GM18870 (cell line): Measurements from ENCODE around the gene METTL25.
A peak's percentile ranks its signal among the peaks of the same experiment; 100 is the strongest.

Experiments used
- ATAC-seq: cut with Tn5 transposase; IDR thresholded peaks from one replicate; pipeline ENCODE4 v1.9.1; 2021; ENCODE audit warnings: moderate library complexity; ENCODE audit not compliant: unreplicated experiment

Gene METTL25

DNA sequence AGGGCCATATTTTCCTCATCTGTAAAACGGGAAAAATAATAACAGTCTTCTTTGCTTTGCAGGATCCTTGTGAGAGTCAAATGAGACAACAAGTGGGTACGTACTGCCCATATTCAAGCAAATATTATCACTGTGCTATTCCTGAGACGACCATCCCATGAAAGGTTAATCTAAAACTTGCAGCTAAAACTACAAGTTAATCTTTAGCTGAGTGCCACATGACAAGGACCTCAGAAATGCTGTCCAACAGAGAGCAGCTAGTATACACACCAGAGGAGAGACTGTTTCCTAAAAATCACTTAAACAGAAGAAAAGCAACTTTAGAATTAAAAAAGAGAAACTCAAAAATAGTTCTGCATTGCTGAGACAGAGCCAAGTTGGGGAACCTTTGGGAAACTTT, 165.7 kb downstream of the METTL25 start:
- ATAC-seq, result peak; percentile 85

DNA sequence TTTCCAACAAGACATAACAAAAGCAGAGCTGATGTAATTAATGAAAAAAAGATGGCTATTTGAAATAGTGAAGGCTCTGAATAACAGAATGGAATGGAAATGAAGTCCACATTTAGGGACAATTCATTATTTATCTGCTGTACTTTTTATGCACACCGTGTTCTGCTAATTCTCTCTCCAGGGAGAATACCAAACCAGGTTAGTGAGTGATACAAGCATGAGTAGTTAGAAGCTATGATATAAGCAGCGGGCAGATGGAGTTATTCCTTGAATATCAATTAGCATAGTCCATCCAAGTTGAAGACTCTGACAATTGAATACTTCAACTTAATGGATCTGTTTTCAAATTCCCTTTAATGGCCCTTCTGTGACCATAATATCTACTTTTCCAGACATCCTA, 166.3 kb downstream of the METTL25 start:
- ATAC-seq, result no peak

DNA sequence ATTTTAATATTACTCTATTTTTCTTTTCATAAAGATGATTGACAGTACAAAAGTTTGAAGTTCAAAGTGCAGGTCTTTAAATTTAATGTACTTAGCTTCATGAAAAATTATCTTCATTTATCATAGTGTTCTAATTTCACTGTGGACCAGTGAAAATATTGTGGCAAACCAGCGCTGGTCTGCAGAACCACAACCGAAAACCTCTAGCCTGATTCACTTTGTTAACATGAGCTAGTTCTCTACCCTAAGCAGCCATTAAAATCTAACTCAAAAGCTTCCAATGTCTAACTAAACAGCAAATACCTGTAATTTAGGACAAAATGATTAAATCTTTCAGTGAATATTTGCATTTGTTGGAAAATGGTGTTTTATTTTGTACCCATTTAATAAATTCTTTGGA, 167.3 kb downstream of the METTL25 start:
- no peak for ATAC-seq

DNA sequence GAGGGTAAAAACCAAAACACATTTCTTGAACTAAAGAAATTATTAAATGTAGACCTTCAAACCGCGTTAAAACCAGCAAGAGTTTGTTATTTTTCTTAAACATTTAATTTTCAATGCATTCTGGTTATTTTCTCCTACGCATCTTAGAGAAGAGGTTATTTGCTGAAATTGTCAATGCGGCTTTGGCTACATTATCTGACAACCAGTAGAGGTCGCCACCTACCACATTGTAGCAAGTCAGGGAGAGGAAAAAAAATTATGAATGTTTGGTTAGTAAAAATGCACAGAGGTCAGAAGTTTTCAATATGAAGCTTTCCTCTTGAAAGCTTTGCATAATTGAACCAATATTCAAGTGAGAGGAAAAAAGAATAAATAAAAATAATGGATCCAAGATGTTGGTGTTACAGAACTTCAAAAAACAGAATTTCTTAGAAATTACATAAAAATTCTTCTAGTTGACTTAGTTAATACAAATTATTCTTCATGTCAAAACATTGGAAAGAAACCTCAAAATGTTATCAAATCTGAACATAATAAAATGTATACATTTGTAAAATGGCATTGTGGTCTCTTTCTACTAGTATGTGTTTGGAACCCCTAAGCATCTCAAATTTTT, 168.9 kb downstream of the METTL25 start:
- peak; percentile 42 for ATAC-seq
